Germinal center (tissue), 1 donor: ENCODE data around the gene SEPSECS.
"Not testable (repeated sequence)": the region's sequence is repeated elsewhere in the genome, so short reads cannot be mapped to it uniquely, and the experiment has no call there.

Experiments used
- DNase-seq: peaks from one replicate; pipeline ENCODE4 v3.0.0; 2012; ENCODE audit warnings: mixed read lengths, low spot score

Gene SEPSECS

DNA sequence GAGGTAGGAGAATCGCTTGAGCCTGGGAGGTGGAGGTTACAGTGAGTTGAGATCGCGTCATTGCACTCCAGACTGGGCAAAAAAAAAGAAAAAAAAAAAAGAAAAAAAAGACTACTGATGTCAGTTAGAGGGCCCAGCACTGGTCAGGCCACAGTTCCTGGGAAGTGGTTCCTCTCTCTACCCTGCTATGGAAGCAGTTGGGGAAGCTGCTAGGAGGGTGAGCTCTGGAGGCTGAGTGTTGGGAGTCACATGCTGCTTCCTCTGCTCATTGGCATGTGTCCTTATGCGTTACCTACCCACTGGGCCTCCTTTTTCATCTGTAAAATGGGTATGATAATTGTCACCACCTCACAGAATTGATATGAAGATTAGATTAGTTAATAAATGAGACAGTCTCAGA is 50.7 kb downstream of the SEPSECS start:
- DNase-seq = no peak

DNA sequence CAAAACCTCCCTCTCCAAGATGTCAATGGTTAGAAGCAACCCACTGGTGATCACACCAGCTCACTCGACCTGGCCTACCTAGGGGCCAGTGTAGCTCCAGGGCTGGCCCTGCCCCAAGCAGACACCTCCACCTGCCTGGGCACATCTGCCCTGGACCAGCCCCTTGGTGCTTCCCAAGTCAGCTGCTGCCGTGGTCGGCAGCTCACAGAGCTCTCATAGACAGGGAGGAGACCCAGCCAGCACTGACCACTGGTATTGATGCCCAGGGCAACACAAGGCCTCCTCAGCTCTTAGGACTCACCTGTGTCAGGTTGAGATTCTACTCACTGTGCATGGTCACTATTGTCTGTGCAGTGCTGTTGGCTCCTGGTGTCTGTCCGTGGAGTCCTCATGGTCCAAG is 51.7 kb downstream of the SEPSECS start:
- no peak for DNase-seq

DNA sequence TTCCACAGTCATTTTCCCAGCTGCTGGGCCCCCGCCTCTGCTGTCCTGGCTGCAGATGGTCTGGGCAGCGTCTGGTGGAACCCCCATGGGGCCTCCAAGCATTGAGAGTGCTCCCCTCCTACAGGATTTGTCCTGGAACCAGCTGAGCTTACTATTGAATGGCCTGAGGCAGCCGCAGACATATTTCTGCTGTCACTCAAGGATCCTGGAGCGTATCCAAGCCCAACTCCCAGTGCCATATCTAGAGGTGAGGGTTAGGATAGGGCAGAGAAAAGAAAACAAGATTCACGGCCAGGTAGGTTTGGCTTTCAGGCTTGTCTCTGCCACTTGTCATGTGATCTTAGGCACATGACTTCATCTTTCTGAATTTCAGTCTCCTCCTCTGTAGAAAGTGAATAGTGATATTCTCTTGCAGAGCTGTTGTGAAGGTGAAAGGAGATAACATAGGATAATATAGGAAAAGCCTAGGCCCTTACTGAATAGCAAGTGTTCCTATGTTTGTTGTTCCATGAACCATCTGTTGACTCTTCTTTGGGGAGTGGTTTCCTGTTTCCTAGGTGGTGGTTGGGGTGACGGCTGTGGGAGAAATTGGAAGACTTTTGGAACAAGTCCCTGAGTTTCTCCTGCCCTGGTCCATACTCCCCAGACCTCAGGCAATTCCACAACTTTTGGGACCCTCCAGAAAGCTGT is 52.3 kb downstream of the SEPSECS start:
- DNase-seq = no peak

DNA sequence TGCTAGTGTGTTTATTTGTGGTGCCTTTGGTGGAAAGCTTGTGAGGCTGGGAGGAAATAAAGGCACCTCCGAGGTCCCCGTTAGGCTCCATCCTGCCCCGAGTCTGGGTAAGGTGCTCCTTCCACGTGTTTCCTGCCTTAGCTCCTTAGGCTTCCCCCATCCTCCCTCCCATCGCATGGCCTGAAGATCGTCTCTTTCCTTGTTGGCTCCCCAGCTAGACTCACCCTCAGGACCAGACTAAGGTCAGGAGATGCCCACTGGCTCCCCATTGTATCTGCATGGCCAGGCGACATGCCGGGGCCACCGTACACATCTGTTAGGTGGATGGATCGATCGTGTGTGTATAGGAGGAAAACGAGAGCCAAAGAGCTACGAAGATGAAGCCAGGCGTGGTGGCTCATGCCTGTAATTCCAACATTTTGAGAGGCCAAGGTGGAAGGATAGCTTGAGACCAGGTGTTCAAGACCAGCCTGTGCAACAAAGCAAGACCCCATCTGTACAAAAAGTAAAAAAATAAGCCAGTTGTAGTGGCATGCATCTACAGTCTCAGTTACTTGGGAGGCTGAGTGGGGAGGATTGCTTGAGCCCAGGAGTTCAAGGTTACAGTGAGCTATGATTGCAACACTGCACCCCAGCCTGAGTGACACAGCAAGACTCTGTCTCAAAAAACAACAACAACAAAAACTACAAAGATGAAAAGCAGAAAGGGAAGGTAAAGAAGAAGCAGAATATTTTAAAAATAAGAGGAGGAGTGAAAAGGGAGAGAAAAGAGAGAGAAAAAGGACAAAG is 53.7 kb downstream of the SEPSECS start:
- DNase-seq = no peak

DNA sequence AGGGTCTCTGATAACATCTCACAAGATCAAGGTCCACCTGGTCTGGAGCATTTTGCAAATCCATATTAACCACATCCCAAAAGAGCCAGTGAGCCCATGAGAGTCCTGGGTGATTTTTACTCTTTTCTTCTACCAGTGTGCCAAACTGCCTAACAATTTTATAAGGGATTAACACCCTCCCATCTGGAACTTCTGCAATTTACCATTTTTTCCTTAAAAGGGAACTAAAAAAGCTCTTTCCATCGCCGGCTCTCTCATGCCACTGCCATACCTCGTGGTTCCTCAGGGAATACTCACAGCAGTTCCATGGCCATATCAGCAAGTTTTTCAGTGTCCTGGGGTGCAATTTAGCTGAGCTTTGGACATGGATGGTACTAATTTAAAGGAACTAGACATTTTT is 55.7 kb downstream of the SEPSECS start:
- DNase-seq = no peak

DNA sequence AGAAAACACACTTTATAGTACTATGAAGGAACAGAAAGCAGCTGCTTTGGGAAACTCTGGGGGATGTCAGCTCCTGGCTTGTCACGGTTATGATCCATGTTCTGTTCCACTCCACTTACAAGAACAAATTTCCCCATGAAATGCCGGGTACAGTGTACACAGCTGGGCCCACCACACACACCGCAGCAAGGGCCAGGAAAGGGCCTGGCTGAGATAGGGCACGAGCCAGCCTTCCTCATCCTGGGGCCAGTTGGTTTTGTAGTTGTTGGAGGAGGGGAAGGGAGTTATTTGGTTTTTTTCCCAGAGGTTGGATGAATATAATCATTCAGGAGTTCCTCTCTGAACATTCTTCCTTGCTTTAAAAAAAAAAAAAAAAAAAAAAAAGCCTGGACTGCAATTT is 56.8 kb downstream of the SEPSECS start:
- DNase-seq = no peak

DNA sequence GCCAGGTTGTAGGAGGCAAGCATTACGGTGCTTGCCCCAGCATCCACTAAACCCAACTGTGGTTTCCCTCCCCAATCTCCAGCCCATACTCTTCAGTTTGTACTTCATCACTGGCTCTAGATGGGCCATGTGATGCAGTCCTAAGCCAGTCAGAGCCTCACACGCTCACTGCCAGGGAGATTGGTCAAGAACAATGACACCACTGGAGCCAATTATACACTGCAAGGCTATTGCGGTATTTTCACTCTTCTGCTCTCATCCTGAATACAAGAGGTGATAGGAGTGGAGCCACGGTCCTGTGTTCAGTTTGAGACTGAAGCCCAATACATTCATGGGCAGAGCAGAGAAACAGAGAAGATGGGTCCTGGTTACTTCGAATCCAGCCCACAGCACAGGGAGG is 58.4 kb downstream of the SEPSECS start:
- no peak for DNase-seq

DNA sequence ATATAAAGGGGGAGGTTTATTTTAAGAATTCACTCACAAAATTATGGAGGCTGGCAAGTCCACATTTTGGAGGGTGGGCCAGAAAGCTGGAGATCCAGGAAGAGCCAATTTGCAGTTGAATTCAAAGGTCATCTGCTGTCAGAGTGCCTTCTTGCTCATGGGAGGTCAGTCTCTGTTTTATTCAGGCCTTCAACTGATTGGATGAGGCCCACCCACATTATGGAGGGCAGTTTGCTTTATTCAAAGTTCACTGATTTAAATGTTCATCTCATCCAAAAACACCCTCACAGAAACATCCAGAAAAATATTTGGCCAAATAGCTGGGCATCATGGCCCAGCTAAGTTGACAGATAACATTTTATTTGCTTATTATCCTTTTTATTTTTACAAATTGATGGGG is 59.5 kb downstream of the SEPSECS start:
- DNase-seq = no peak

DNA sequence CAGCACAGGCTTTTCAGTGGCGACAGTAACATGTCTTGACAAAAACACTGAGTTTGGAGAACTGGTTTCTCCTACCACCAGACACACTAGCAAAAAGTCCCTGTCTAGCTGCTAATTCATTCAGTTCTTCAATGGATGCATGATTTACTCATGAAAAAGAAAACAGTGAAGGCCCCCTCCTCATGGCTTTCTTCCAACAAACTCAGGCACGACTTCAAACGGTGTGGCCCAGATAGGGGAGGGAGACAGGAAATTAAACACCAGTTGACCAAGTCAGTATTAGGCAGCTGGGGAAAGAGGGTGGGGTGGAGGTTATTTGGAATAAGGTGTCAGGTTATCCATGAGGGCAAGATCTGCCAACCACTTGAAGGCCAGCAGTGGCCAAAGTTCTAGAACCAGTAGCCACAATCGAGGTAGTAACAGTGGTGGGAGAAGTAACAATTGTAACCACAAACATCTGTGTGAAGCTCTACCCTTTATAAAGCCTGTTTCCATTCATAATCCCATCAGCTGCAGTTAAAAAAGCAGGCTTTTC is 60.2 kb downstream of the SEPSECS start:
- no peak for DNase-seq

DNA sequence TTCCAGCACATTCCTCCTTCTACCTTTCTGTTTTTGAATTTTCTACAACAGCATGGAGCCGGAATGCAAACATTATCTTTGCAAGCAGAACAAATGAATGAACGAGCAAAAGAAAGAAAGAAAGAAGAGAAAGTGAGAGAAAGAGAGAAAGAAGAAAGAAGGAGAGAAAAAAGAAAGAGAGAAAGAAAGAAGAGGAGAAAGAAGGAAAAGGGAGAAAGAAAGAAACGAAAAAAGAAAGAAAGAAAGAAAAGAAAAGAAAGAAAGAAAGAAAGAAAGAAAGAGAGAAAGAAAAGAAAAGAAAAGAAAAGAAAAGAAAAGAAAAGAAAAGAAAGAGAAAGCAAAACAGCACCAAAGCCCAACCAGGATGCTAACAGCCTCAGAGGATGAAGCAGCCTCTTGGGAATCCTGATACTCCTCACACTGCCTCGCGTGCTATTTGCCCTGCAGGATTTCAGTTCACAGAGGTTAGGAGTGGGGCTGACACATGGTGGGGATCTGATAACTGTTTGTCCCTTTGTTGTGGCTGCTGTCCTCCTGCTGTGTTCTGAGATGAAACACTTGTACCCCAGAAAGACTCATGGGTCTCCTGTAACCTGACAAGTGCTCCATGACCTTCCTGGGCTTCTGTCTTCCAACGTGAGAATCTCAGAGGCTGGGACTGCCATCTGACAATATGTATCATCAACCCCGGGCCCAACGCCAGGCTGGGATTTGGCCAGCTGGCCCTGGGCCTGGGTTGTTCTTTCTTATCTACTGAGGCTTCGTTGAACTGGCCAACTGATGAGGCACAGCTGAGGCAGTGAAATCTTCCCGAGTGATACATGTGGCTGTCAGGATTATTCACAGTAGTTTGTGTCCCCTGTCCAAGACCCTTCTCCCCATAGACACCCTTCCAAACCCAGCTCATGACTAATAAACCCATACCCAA is 61.0 kb downstream of the SEPSECS start:
- no peak for DNase-seq

DNA sequence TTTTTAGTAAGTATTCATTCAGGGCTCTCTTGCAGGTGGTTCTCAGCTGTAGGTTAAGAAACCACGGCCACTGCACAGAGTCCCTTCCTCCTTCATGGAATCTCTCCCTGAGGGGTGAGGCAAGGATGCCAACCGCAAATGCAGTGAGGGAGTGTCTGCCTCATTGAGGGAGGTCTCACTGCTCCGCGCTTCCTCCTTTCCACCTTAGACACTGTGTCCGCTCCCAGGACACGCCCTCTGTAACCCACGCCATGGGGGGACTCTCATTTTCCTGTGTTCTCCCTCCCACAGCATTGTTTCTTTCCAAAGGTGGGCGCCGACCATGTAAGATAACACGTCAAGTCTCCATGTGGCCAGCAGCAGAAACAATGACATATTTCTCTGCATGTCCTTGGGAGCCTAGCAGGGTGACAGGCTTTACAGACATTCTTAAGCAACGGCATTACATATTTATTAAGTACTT is 63.2 kb downstream of the SEPSECS start:
- no peak for DNase-seq

DNA sequence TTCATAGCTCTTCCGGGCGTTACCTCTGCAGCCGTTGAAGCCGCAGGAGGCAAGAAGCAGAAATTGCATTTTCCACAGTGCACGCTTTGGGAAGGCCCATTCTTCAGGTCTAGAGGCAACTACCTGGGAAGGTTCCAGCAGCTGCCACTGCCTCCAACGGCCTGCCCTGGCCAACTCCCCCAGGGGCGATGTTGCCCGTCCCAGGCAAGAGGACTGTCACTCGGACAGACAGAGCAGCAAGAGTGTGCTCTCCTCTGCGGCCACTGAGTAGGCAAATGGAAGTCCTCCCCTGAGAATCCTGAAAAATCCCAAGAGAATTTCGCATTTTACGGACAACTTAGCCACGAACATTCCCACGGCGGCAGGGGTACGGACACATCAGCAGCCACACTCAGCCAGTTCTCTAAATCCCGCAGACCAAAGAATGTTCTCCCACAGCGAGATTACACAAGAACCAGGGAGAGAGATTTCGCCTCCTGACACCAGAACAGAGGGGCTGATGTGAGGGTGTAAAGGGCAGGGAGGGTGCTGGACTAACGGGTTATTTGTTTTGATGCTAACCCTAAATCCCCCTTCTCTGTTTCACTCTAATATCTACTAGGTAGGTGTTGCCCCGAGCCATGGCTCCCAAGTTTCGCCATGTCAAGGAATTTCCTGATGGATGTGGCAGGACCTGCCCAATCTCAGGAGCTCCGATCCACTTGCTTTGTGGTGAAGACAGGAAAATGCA is 63.8 kb downstream of the SEPSECS start:
- no peak for DNase-seq

DNA sequence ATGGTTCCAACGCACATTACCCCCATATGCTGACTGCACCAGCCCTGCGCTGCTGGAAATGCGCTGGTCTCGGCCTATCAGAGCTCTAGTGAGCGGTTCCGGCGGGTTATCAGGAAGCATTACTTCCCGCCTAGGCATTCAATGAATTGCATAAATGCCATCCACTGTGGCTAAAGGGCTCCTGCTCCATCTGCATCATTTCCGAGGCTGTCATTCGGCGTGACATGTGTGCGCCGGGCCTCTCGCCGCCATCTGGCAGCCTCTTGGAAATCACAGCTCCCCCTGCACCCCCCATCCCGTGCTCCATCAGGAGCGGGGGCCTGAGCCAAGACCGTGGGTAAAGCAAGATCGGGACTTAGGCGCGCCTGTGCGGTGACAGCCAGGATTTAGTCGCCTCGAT is 64.4 kb downstream of the SEPSECS start:
- no peak for DNase-seq

DNA sequence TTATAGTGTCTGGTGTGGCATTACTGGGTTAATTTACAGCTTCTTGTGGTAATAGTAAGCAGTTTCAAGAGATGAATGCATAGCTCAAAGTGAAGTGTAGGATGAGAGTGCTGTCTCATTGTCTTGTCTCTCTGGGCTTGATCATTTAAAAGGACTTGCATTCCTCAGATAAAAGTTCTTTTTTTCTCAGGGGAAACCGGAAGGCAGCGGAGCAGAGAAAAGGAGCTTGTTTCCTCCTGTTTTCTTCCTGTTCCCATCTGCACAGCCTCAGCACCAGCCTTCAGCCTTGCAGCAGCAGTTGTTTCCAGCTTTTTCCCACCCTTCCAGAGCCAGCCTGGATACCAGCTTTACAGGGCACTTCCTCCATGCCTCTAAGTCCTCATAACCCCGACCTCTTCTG is 68.1 kb downstream of the SEPSECS start:
- no peak for DNase-seq

DNA sequence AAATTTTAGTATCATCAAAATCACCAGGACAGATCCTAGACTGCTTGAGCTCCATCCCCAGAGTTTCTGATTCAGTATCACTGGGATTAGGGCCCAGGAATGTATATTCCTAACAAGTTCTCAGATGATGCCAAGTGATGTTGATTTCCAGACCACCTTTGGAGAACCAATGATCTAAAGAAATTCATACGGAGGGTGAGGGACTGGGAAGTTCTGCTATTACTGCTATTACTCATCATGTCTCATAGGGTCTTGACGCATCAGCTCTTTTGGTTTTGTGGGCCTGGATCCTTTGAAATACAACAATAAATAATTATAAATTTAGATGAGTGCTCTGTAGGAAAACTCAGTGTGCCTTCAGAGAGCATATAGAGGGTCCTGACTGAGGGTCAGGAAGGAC is 69.7 kb downstream of the SEPSECS start:
- no peak for DNase-seq

DNA sequence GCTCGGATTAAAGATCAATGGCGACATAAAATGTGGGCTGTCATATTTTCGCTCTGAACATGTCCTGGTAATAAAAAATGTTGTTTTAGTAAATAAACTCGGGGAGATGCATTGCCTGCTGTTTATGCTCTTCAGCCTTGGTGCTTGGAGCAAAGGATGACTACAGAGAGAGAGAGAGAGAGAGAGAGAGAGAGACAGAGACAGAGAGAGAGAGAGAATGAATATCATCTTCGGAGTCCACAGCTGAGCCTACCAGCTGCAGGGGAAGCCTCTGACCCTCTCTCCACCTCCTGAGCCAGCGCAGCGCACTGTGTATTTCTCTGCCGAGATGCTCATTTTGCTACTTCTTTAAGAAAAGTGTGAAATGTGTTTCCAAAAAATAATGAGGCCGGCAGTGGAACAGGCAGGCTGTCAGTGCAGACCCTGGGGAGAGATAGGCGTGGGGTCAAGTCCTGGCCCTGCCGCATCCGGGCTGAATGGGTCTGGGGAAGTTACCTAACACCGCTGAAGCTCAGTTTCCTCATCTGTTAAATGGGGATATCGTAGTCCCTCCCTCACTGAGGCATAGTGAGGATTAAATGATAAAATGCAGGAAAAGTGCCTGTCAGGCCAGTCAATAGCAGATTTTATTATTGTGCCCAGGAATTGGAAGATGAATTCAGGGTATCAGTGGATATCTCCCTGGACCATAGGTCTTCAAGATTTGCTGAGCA is 71.0 kb downstream of the SEPSECS start:
- no peak for DNase-seq

DNA sequence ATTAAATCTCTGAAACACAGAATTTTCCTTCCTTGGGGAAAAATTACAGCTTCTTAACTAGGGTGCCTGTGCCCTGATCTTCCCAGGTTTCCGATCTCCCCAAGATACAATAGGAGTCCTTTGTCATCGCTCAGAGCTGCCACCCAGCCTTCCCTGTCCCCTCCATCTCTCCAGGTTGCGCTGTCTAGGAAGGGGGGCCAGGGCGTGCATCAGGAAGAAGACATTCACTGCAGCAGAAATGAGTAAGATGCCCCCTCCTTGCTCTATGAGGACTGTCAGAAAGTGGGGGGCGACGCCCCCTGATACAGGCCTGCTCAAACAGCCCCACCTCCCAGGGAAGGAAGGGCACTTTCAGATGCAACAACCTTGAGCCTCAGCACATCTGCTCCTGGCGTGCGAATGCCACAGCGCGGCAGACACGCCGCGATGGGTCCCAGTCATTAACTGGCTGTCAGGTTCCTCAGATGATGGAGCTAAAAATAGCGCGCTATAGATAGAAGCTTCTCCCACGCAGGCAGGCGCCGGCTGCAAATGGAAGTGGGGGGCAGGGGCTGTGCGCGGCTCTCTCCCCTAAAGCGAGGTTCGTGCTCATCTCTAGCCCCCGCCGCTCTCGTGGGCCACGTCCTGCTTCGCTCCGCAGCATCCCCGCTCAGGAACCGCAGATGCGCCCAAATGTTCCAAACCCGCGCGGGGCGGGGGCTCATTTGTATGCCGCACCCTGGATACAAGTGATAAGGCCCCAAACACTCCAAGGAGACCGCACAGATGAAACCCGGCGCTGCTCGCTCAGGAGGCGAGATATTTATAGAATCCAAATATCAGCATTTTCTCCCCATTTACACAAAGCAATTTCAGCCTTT is 71.9 kb downstream of the SEPSECS start:
- no peak for DNase-seq

DNA sequence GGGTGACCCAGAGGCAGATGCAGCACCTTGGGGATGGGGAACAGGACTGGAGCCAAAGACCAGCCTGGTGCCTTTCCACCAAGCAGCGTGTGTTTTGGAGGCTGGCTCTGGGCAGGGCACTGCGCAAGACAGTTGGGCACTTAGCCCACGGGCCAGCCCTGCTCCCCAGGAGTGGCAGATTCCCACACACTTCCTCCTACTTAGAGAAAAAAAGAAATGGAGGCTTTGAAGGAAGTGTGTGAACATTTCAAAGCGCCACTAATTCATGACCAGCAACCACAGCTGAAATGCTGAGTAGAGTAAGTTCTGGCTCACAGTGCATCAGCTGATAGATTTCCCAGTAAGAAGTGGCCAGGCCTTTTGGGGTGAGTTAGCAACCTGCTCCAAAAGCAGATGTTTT is 74.6 kb downstream of the SEPSECS start:
- DNase-seq = no peak

DNA sequence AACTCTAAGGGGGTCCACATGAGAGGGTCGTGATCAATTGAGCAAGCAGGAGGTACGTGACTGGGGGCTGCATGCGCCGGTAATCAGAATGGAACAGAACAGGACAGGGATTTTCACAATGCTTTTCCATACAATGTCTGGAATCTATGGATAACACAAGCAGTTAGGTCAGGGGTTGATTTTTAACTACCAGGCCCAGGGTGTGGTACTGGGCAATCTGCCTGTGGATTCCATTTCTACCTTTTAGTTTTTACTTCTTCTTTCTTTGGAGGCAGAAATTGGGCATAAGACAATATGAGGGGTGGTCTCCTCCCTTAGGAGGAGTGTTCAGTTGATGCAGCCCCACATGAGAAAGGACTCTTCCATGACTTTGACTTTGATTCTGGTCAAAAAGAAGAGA is 76.8 kb downstream of the SEPSECS start:
- not testable (repeated sequence) for DNase-seq

DNA sequence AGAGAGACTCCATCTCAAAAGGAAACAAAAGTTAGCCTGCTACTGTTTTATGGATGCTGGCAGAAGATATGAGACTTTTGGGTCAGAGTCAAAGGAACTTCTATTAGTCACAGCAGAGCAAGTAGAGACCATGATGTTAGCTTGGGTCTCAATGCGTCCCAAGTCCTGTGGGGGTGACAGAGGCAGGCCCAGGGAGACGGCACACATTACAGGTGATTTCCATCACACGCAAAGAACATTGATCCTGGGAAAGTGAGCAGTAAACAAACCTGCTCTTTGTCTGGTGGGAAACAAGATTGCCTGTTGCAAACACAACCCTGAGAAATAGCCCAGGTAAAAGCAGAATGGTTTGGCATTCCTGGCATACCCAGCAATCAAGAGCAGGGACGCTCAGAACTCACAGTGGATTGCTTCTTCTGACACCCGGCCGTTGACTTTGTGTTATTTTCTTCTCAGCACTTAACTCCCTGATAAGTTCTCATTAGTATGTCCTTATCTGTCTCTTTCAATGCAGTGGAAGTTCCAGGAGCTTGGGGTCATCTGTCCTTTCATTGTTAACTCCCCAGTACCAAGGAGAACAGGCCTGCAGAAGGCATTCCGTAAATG is 78.3 kb downstream of the SEPSECS start:
- no peak for DNase-seq
